HCT116 (cell line): ENCODE data around the gene ZER1.

Experiments used
- EZH2phosphoT487 ChIP-seq: fragments of 200-600 bp; IDR thresholded peaks from 2 replicates; pipeline ENCODE4 v1.6.1; 2018; ENCODE audit warnings: antibody characterized with exemption, borderline replicate concordance
- MAX ChIP-seq: IDR thresholded peaks from 2 replicates; pipeline ENCODE4 v1.6.1; 2012
- POLR2A ChIP-seq: IDR thresholded peaks from 2 replicates; pipeline ENCODE4 v1.7.0; 2011; ENCODE audit warnings: borderline replicate concordance; ENCODE audit not compliant: insufficient read depth, insufficient read length; ENCODE audit errors: extremely low read depth
- RAD21 ChIP-seq: IDR thresholded peaks from 2 replicates; pipeline ENCODE4 v1.6.1; 2012; ENCODE audit warnings: low read depth, mild to moderate bottlenecking

GRCh38 chr9:128765499-128765898 lies 6.2 kb downstream of the ZER1 start:
- TF ChIP-seq MAX, result no peak
- TF ChIP-seq RAD21, result no peak
- TF ChIP-seq EZH2phosphoT487, result no peak
- no peak for TF ChIP-seq POLR2A
